Nephron (organoid): Measurements from ENCODE around the gene SPATC1L.
A peak's percentile ranks its signal among the peaks of the same experiment; 100 is the strongest.

Source experiments
- H3K27ac Mint-ChIP-seq, 3 experiments: 2 replicates each; pipeline ENCODE4 v1.8.0; 2020; ENCODE audit warnings: mixed read lengths in 3 of 3, mild to moderate bottlenecking in 2 of 3, moderate library complexity in 1 of 3
- H3K27me3 Mint-ChIP-seq: 2 replicates; pipeline ENCODE4 v1.8.0; 2021; ENCODE audit warnings: low read depth, mild to moderate bottlenecking, moderate library complexity, mixed read lengths
- H3K36me3 Mint-ChIP-seq: 2 replicates; pipeline ENCODE4 v1.8.0; 2020; ENCODE audit warnings: low read depth, mixed read lengths
- H3K4me1 Mint-ChIP-seq: 2 replicates; pipeline ENCODE4 v1.8.0; 2020; ENCODE audit warnings: mixed read lengths
- H3K4me3 Mint-ChIP-seq, 3 experiments: 2 replicates each; pipeline ENCODE4 v1.8.0; 2020; ENCODE audit warnings: mild to moderate bottlenecking in 3 of 3, mixed read lengths in 3 of 3, moderate library complexity in 2 of 3
- H3K9me3 Mint-ChIP-seq: 2 replicates; pipeline ENCODE4 v1.8.0; 2020; ENCODE audit warnings: mixed read lengths
- TF ChIP-seq, protein P1 (sequence below), 3 experiments: fragments of 200-600 bp; sonication (generic); IDR thresholded peaks; one replicate each; pipeline ENCODE4 v1.5.0; 2021; ENCODE audit warnings: antibody characterized with exemption in 3 of 3; ENCODE audit not compliant: unreplicated experiment in 3 of 3

The SPATC1L gene

DNA sequence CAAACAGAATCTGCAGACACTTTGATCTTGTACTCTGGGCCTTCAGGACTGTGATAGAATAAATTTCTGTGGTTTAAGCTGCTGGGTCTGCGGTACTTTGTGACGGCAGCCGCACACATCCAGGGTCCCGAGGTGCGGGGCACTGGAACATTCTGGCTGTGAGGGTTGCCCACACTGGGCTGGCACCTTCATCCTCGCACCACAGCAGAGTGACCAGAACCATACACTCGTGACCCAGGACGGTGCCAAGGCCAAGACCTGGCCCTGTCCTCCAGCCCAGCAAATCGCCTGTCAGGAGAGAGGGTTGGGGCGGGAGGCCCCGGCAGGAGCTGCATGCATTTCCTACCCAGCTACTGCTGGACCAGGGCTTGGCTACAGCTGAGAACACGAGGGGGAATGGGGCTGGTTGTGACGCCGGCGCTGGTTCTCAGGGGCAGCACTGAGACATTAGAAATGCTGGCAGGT is 26.2 kb downstream of the SPATC1L start:
- Mint-ChIP-seq H3K4me1 (peaks cover 1% of the 10 kb centered on the region), H3K27ac (no peak overlapping the region), H3K4me3 (no peak overlapping the region), H3K36me3 (peaks cover 9% of the 10 kb centered on the region), H3K9me3 (no peaks in the 10 kb centered on the region), H3K27me3 (no peaks in the 10 kb centered on the region)
- TF ChIP-seq, protein P1, sequence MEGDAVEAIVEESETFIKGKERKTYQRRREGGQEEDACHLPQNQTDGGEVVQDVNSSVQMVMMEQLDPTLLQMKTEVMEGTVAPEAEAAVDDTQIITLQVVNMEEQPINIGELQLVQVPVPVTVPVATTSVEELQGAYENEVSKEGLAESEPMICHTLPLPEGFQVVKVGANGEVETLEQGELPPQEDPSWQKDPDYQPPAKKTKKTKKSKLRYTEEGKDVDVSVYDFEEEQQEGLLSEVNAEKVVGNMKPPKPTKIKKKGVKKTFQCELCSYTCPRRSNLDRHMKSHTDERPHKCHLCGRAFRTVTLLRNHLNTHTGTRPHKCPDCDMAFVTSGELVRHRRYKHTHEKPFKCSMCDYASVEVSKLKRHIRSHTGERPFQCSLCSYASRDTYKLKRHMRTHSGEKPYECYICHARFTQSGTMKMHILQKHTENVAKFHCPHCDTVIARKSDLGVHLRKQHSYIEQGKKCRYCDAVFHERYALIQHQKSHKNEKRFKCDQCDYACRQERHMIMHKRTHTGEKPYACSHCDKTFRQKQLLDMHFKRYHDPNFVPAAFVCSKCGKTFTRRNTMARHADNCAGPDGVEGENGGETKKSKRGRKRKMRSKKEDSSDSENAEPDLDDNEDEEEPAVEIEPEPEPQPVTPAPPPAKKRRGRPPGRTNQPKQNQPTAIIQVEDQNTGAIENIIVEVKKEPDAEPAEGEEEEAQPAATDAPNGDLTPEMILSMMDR (IDR thresholded peaks at IDR 0.05; ENCODE audit: unreplicated experiment in 3 of 3): no peak

DNA sequence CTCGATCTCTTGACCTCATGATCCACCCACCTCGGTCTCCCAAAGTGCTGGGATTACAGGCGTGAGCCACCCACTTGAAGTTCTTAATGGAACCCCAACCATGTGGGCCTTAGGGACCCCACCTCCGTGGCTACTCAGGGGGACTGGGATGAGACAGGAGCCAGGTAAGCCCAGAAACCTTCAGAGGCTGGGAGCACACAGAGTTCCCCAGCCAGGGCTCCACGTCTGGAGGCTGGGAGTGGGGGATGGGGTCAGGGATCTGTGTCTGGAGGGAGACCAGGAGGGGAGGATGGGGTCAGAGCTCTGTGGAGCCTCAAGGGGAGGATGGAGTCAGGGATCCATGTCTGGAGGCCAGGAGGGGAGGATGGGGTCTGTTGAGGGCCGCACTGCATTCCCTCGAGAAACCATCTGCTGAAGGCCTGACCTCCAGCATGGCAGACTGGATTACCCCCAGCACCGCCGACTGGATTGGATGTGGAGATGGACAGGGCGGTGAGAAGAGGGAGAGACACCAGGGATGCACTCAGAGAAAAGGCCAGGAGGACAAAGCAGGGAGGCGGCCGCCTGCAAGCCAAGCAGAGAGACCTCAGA is 26.8 kb downstream of the SPATC1L start:
- TF ChIP-seq, protein P1 (IDR thresholded peaks at IDR 0.05; ENCODE audit: unreplicated experiment in 3 of 3): no peak
- Mint-ChIP-seq H3K27ac (no peak overlapping the region), H3K4me3 (no peak overlapping the region)

DNA sequence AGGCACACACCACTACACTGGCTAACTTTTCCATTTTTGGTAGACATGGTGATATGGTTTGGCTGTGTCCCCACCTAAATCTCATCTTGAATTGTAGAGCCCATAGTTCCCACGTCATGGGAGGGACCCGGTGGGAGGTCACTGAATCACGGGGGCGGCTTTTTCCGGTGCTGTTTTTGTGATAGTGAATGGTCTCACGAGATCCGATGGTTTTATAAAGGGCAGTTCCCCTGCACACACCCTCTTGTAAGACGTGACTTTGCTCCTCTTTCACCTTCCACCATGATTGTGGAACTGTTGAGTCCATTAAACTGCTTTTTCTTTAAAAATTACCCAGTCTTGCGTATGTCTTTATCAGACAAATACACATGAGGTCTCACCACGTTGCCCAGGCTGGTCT is 27.6 kb downstream of the SPATC1L start:
- no peaks in the 10 kb centered on the region for H3K27me3 Mint-ChIP-seq
- peak overlapping the region in 2 of 3 experiments; percentile 8 to 87 for H3K27ac Mint-ChIP-seq
- no peak overlapping the region for H3K4me3 Mint-ChIP-seq
- no peaks in the 10 kb centered on the region for H3K36me3 Mint-ChIP-seq
- TF ChIP-seq, protein P1 (IDR thresholded peaks at IDR 0.05; ENCODE audit: unreplicated experiment in 3 of 3): no peak
- peaks cover 9% of the 10 kb centered on the region for H3K4me1 Mint-ChIP-seq
- H3K9me3 Mint-ChIP-seq: no peaks in the 10 kb centered on the region

More for the DNA sequence above, 26.8 kb downstream of the SPATC1L start:
- Mint-ChIP-seq H3K4me1 (peaks cover 2% of the 10 kb centered on the region), H3K36me3 (peaks cover 3% of the 10 kb centered on the region), H3K9me3 (no peaks in the 10 kb centered on the region), H3K27me3 (no peaks in the 10 kb centered on the region)

DNA sequence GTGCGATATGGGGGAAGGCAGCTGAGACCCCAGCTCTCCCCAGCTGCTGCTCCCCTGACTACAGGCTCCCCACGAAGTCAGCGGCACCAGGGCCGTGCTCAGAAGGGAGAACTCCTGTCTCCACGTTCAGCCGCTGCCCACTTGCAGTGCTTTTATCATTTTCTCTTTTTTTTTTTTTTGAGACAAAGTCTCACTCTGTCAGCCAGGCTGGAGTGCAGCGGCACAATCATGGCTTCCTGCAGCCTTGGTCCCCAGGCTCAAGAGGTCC is 27.9 kb downstream of the SPATC1L start:
- H3K9me3 Mint-ChIP-seq: no peaks in the 10 kb centered on the region
- H3K36me3 Mint-ChIP-seq: no peaks in the 10 kb centered on the region
- TF ChIP-seq, protein P1 (IDR thresholded peaks at IDR 0.05; ENCODE audit: unreplicated experiment in 3 of 3): no peak
- peaks cover 9% of the 10 kb centered on the region for H3K4me1 Mint-ChIP-seq
- H3K27me3 Mint-ChIP-seq: no peaks in the 10 kb centered on the region
- H3K27ac Mint-ChIP-seq: peak overlapping the region in 2 of 3 experiments; percentile 8 to 87
- H3K4me3 Mint-ChIP-seq: no peak overlapping the region

DNA sequence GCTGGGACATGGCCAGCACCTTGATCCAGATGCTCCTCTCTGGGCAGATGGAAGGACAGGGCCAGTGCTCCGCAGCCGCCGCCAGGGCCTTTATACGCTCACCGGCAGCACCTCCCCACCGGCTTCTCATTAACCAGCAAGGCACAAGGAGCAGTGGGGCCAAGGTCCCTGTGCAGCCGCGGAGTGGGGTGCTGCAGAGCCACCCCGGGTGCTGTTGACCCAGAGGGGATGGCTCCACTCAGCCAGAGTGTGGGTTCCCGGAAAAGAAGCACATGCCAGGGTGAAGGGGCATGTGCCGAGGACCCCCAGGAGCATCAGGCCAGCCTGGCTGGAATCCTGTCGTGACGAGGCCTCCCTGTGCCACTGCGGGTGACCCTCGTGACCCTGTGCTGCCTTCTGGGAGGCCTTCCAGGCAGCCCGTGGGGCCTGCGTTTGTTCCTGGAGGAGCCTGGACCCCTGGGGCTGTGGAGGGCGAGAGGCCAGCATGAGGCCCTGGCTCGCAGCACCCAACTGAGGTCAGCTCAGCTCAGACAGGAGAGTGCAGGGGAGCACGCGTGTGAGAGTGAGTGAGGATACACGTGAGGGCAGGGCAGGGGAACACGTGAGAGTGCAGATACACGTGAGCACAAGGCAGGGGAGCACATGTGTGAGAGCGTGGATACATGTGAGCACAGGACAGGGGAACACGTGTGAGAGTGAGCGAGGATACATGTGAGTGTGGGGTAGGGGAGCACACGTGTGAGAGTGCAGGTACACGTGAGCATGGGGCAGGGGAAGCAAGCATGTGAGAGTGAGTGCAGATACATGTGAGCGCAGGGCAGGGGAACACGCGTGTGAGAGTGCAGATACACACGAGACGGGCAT is 28.5 kb downstream of the SPATC1L start, which contains the start of gene FTCD:
Gene FTCD (minus strand): TSS at position 66 of the 864 bp plus-strand sequence. CDS start 56 bp downstream, at position 10.
- Mint-ChIP-seq H3K36me3 (no peaks in the 10 kb centered on the region), H3K4me1 (peaks cover 9% of the 10 kb centered on the region), H3K27me3 (no peaks in the 10 kb centered on the region), H3K9me3 (no peaks in the 10 kb centered on the region), H3K27ac (peak within 1 kb of the TSS in 2 of 3 experiments; percentile 8 to 87), H3K4me3 (peak within 1 kb of the TSS in 2 of 3 experiments; percentile 44 to 64)
- TF ChIP-seq, protein P1 (IDR thresholded peaks at IDR 0.05; ENCODE audit: unreplicated experiment in 3 of 3): no peak
